ENCODE data around the gene HOXD12.

Gene HOXD12

DNA sequence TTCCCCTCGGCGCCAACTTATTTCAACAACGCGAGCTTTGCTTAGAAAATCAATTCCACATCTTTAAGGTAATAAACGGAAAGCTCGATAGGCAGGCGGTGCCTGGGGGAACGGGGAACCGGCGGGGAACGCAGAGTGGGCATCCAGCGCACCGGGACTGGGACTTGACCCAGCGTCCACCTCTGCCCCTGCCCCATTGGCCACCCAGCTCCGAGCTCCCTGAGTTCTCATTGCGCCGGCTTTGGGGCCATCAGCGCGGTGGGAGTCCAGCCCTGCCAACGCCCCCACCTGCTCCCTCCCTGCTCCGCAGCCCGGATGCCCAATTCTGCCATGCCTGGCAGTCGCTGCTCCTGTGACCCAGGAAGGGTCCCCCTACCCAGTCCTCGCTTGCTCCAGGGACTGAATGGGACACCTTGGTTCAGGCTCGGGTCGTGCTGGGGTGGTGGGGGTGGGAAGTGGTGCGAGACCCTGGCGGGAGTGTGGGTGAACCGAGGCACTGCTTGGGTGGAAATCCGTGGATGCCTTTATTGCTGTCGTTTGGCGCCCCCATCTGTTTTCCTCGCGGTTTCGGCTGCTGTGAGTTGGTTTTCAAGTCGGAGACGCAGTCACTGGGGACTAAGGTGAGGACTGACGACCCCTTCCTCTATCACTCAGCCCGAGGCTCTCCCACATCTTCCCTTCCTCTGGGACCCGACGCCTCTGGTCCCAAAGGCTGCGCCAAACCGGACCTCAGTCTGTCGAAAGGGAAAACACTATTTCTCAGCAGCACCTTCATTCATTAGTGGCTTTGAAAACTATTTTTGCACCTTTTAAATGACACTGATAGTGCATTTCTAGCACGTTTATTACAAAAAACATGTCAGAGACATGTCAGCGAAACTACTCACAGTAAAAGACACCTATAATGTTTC, 13.5 kb upstream of the HOXD12 start:
- Histone ChIP-seq H3K4me2 (ENCODE audit: low read depth, low read length) (peak overlapping the region; percentile 32; the same call in 1 of the 2 replicates), H3K4me3 (ENCODE audit: low read length) (no peak overlapping the region), H3K36me3 (replicated peaks; ENCODE audit: insufficient read depth, low read length) (no peaks in the 10 kb centered on the region), H3K27me3 (replicated peaks; ENCODE audit: insufficient read depth, low read length) (0 out of 2 replicates have a peak, but pooled peaks cover 9% of the 10 kb centered on the region), H4K20me1 (ENCODE audit: insufficient read depth, low read length) (no peaks in the 10 kb centered on the region), H3K79me2 (ENCODE audit: low read length) (no peaks in the 10 kb centered on the region), H3K9ac (ENCODE audit: low read length) (no peak overlapping the region), H3K9me2 (replicated peaks; ENCODE audit: insufficient read depth, low read length) (no peaks in the 10 kb centered on the region), H3K27ac (ENCODE audit: low read length) (no peak overlapping the region), H3K4me1 (ENCODE audit: low read length) (no peaks in the 10 kb centered on the region), H3F3A (ENCODE audit: insufficient read depth, low read length) (no peaks in the 10 kb centered on the region), H3K9me3 (replicated peaks; ENCODE audit: insufficient read depth, low read length) (no peaks in the 10 kb centered on the region), H2AFZ (ENCODE audit: low read length) (0 out of 2 replicates have a peak overlapping the region, but pooled peaks have one; percentile 6)
- DNase-seq: no peak
- peak; percentile 44 for TF ChIP-seq CTCF (IDR thresholded peaks at IDR 0.05; ENCODE audit: low read length)
- no peak for TF ChIP-seq EZH2phosphoT487 (IDR thresholded peaks at IDR 0.05; ENCODE audit: low read length)
- no peak for TF ChIP-seq EZH2 (optimal IDR thresholded peaks at IDR 0.05; ENCODE audit: low read depth, low read length)

DNA sequence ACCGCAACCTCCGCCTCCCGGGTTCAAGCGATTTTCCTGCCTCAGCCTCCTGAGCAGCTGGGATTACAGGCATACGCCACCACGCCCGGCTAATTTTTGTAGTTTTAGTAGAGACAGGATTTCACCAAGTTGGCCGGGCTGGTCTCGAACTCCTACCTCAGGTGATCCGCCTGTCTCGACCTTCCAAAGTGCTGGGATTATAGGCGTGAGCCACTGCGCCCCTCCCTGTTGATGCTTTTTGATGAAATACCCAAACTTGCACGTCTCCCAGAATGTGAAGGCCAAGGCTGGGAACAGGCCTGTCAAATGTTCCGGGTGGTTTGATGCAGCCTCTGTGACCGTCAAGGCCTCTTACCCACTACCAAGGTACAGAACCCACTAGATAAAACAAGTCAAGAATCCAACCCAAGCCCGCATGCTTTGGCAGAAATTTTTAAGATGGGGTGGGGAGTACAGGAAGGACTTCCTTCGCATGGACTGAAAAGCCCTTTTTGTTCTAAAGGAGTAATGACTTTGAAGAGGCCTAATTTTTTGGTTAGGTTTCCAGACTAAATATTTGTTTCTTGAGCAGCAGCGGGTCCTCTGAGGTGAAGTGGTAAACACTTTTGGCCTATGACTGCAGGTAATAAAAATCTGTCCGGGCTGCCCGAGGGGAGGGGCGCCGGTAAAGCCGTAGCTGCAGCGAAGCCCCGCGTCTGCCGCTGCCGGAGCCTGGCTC, 12.1 kb upstream of the HOXD12 start:
- Histone ChIP-seq H3K4me2 (ENCODE audit: low read depth, low read length) (peak overlapping the region; percentile 76), H3K9ac (ENCODE audit: low read length) (no peak overlapping the region), H2AFZ (ENCODE audit: low read length) (peak overlapping the region; percentile 86), H3K27ac (ENCODE audit: low read length) (no peak overlapping the region), H3K4me1 (ENCODE audit: low read length) (no peaks in the 10 kb centered on the region), H3K27me3 (replicated peaks; ENCODE audit: insufficient read depth, low read length) (0 out of 2 replicates have a peak, but pooled peaks cover 9% of the 10 kb centered on the region), H3K9me2 (replicated peaks; ENCODE audit: insufficient read depth, low read length) (no peaks in the 10 kb centered on the region), H3K4me3 (ENCODE audit: low read length) (peak overlapping the region; percentile 58; the same call in 1 of the 2 replicates), H3K9me3 (replicated peaks; ENCODE audit: insufficient read depth, low read length) (no peaks in the 10 kb centered on the region), H4K20me1 (ENCODE audit: insufficient read depth, low read length) (no peaks in the 10 kb centered on the region), H3K36me3 (replicated peaks; ENCODE audit: insufficient read depth, low read length) (no peaks in the 10 kb centered on the region), H3K79me2 (ENCODE audit: low read length) (no peaks in the 10 kb centered on the region), H3F3A (ENCODE audit: insufficient read depth, low read length) (no peaks in the 10 kb centered on the region)
- TF ChIP-seq EZH2 (optimal IDR thresholded peaks at IDR 0.05; ENCODE audit: low read depth, low read length) (no peak), EZH2phosphoT487 (IDR thresholded peaks at IDR 0.05; ENCODE audit: low read length) (no peak), CTCF (IDR thresholded peaks at IDR 0.05; ENCODE audit: low read length) (no peak)
- no peak for DNase-seq

- Histone ChIP-seq H3K9me3 (replicated peaks; ENCODE audit: insufficient read depth, low read length) (no peaks in the 10 kb centered on the region), H3K4me2 (ENCODE audit: low read depth, low read length) (peak overlapping the region; percentile 76), H3K9me2 (replicated peaks; ENCODE audit: insufficient read depth, low read length) (no peaks in the 10 kb centered on the region), H3K27me3 (replicated peaks; ENCODE audit: insufficient read depth, low read length) (0 out of 2 replicates have a peak, but pooled peaks cover 9% of the 10 kb centered on the region), H3K79me2 (ENCODE audit: low read length) (no peaks in the 10 kb centered on the region), H3K27ac (ENCODE audit: low read length) (no peak overlapping the region), H3K9ac (ENCODE audit: low read length) (peak overlapping the region; percentile 2; the same call in 1 of the 2 replicates), H4K20me1 (ENCODE audit: insufficient read depth, low read length) (no peaks in the 10 kb centered on the region), H3F3A (ENCODE audit: insufficient read depth, low read length) (no peaks in the 10 kb centered on the region), H3K36me3 (replicated peaks; ENCODE audit: insufficient read depth, low read length) (no peaks in the 10 kb centered on the region), H2AFZ (ENCODE audit: low read length) (peak overlapping the region; percentile 86), H3K4me3 (ENCODE audit: low read length) (peak overlapping the region; percentile 58), H3K4me1 (ENCODE audit: low read length) (no peaks in the 10 kb centered on the region)
- TF ChIP-seq CTCF (IDR thresholded peaks at IDR 0.05; ENCODE audit: low read length) (peak; percentile 76), EZH2phosphoT487 (IDR thresholded peaks at IDR 0.05; ENCODE audit: low read length) (no peak)
- peak; percentile 51 for DNase-seq
Observed at GRCh38 chr2:176088048-176088936, 11.3 kb upstream of the HOXD12 start.

Measured in MM.1S (cell line).